ENCODE measurements around the gene HS2ST1.

- TF ChIP-seq CTCF (IDR thresholded peaks at IDR 0.05) (no peak), POLR2AphosphoS5 (IDR thresholded peaks at IDR 0.05) (no peak)
These were observed 177.0 kb downstream of the HS2ST1 start for GRCh38 chr1:87091425-87091824.

Data from breast epithelium (tissue), 3 donors.